Ectodermal cell (in vitro differentiated cells): Measurements from ENCODE around the gene ATXN10. TPM values are rescaled to one million over a fixed set of nuclear protein-coding genes. Genes with fewer than 3 reads are reported as not detected.
"Not testable (repeated sequence)": the region's sequence is repeated elsewhere in the genome, so short reads cannot be mapped to it uniquely, and the experiment has no call there.

ENCODE experiments used
- H3K27ac ChIP-seq: 2 replicates; pipeline ENCODE4 v1.7.0; 2013; ENCODE audit warnings: mild to moderate bottlenecking, low read depth, low read length; ENCODE audit not compliant: insufficient read depth, poor library complexity, severe bottlenecking
- H3K27me3 ChIP-seq: 2 replicates; pipeline ENCODE4 v1.7.0; 2013; ENCODE audit warnings: mild to moderate bottlenecking, low read length; ENCODE audit not compliant: insufficient read depth, control insufficient read depth, poor library complexity, severe bottlenecking
- H3K36me3 ChIP-seq: one replicate; pipeline ENCODE4 v1.7.0; 2013; ENCODE audit warnings: low read length; ENCODE audit not compliant: control insufficient read depth, insufficient read depth
- H3K4me1 ChIP-seq: one replicate; pipeline ENCODE4 v1.7.0; 2013; ENCODE audit warnings: low read length; ENCODE audit not compliant: control insufficient read depth, insufficient read depth
- H3K4me3 ChIP-seq: 2 replicates; pipeline ENCODE4 v1.7.0; 2013; ENCODE audit warnings: low read depth, low read length, control low read depth; ENCODE audit not compliant: insufficient read depth
- H3K9me3 ChIP-seq: 2 replicates; pipeline ENCODE4 v1.7.0; 2013; ENCODE audit warnings: mild to moderate bottlenecking, low read length, moderate library complexity; ENCODE audit not compliant: control insufficient read depth
- WGBS, 2 experiments: methylation state at CpG; one replicate each; pipeline ENCODE4 v1.1.7; 2013; ENCODE audit warnings: missing lambda C conversion rate in 2 of 2; 5-methylcytosine and 5-hydroxymethylcytosine counted together
- polyA plus RNA-seq, 4 experiments: library from polyadenylated mRNA; stranded (reverse); fragments of 50-300 nt; gene quantifications; one replicate each; pipeline ENCODE4 v1.2.3, GENCODE V29; 2013

ATXN10 gene
- polyA plus RNA-seq (2013, experiment 1 of 4), result 256 TPM
- polyA plus RNA-seq (2013, experiment 2 of 4), result 252 TPM
- 215 TPM for polyA plus RNA-seq (2013, experiment 3 of 4)
- 268 TPM for polyA plus RNA-seq (2013, experiment 4 of 4)

DNA sequence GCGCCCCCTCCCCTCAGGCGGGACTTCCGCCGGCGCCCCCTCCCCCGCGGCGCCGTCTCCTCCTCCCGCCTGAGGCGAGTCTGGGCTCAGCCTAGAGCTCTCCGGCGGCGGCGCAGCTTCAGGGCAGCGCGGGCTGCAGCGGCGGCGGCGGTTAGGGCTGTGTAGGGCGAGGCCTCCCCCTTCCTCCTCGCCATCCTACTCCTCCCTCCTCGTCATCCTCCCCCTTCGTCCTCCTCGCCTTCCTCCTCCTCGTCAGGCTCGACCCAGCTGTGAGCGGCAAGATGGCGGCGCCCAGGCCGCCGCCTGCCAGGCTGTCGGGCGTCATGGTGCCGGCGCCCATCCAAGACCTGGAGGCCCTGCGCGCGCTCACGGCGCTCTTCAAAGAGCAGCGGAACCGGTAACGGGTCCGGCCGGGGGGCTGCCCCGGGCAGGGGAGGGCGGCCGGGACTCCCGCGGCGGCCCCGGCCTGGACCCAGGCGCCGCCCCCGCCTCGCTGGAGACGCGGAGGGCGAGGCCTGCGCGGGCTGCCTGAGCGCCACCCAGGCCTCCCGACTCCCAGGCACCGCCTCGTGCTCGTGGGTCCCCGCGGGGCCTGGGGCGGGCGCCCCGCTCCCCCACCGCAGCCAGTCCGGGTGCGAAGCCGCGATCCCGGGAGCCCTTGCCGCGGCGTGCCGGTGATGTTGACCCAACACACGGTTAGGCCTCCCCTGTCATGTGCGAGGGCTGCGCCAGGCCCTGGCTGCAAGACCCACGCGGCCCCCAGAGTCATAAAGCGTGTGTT is at the start of gene ATXN10:
Gene ATXN10, plus strand, starts transcription at position 52 of the 781 bp plus-strand sequence. Its CDS starts 230 bp downstream, at position 282.
- Histone ChIP-seq H3K36me3 (no peaks in the 10 kb centered on the region), H3K4me1 (peaks cover 7% of the 10 kb centered on the region), H3K9me3 (no peaks in the 10 kb centered on the region), H3K27ac (peak within 1 kb of the TSS; percentile 65), H3K27me3 (no peaks in the 10 kb centered on the region), H3K4me3 (peak within 1 kb of the TSS; percentile 79)
- 0% methylated on average over 89 of the region's 89 CpGs for WGBS, 2 experiments

DNA sequence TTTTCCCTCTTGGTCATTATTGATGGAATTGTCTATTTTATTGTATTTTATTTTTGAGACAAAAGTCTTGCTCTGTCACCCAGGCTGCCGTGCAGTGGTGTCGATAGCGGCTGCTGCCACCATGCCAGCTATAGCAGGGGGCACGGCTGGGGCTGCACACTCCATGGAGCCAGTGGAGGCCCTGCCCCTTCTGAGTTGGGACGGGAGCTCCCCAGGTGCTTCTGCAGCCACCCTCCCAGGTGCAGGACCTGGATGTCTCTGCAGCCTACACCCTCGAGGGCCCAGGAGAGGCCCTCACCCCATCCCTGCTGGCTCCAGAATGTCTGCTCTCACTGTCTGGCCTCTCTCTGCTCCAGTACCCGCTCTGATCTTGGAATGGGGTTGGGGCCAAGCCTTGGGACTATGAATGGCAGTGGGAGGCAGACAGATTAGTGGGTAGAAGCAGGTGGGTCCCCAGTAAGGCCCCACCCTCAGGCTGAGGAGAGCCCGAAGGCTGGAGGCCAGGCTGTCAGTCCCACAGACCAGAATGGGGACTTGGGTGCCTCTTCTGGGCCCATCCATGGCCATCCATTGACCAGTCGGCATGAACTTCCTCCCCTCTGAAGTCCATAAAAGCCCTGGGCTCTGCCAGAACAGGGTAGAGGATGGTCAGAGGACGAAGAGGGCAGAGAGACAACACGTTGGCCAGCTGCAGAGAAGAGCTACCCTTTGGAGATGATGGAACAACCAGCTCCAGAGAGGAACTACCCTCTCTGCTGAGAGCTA is 49.6 kb upstream of the ATXN10 start:
- H3K27ac ChIP-seq, result no peak overlapping the region
- no peaks in the 10 kb centered on the region for H3K9me3 ChIP-seq
- H3K4me3 ChIP-seq, result no peak overlapping the region
- H3K4me1 ChIP-seq, result no peaks in the 10 kb centered on the region
- 91 to 92% methylated on average over 11 of the region's 11 CpGs for WGBS, 2 experiments
- H3K36me3 ChIP-seq, result no peaks in the 10 kb centered on the region
- no peaks in the 10 kb centered on the region for H3K27me3 ChIP-seq

DNA sequence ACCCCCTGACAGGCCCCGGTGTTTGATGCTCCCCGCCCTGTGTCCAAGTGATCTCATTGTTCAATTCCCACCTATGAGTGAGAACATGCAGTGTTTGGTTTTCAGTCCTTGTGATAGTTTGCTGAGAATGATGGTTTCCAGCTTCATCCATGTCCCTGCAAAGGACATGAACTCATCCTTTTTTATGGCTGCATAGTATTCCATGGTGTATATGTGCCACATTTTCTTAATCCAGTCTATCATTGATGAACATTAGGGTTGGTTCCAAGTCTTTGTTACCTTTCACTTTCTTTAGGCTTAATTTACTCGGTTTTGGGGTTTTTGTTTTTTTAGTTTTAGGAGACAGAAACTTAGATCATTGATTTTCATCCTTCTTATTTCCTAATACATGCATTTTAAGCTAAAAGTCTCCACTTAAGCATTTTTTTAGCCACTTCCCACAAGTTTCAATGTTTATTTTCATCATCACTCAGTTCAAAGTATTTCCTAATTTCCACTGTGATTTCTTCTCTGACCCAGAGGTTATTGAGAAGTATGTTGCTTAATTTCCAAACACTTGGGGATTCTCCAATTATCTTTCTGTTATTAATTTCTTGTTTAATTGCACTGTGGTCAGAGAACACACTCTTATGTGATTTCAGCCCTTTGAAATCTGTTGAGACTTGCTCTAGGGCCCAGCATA is 48.0 kb upstream of the ATXN10 start:
- not testable (repeated sequence) for H3K4me1 ChIP-seq, H3K9me3 ChIP-seq, H3K27me3 ChIP-seq, H3K4me3 ChIP-seq, H3K27ac ChIP-seq, H3K36me3 ChIP-seq
- 85 to 96% methylated on average over 3 of the region's 3 CpGs for WGBS, 2 experiments

- H3K4me3 ChIP-seq, result no peak overlapping the region
- no peaks in the 10 kb centered on the region for H3K9me3 ChIP-seq
- H3K36me3 ChIP-seq, result no peaks in the 10 kb centered on the region
- H3K4me1 ChIP-seq, result no peaks in the 10 kb centered on the region
- H3K27ac ChIP-seq, result no peak overlapping the region
- no peaks in the 10 kb centered on the region for H3K27me3 ChIP-seq
- 89 to 90% methylated on average over 22 of the region's 22 CpGs for WGBS, 2 experiments
Measured at GRCh38 chr22:45626198-45626651, 45.4 kb upstream of the ATXN10 start.

DNA sequence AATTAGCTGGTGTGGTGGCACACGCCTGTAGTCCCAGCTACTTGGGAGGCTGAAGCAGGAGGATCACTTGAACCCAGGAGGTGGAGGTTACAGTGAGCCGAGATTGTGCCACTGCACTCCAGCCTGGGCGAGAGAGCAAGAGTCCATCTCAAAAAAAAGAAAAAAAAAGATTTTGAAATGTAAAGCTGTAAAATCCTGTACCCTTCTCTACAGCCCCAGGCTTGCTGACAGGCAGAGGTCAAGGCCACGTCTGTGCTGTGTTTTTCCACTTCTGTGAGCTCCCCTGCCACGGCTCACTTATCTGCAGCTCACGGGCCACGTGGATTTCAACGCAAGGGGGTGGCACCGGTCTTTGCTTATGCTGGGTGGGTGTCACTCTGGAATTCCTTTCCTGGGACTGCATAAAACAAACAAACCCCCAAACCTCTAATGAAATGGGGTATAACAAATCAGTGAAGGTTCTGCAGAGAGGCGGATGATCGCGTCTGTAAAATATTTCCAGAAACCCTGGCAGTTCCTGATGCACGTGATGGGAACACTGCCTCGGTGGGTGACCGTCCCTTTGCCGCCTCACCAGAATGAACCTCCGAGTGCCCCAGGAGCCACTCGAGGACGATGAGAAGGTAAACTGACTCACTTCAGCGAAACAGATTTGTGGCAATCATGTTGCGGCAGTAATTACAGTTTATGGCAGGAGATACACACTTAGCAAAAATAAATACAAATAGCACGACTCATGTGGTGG is 44.0 kb upstream of the ATXN10 start:
- WGBS, 2 experiments, result 93 to 95% methylated on average over 22 of the region's 22 CpGs
- H3K4me3 ChIP-seq, result no peak overlapping the region

DNA sequence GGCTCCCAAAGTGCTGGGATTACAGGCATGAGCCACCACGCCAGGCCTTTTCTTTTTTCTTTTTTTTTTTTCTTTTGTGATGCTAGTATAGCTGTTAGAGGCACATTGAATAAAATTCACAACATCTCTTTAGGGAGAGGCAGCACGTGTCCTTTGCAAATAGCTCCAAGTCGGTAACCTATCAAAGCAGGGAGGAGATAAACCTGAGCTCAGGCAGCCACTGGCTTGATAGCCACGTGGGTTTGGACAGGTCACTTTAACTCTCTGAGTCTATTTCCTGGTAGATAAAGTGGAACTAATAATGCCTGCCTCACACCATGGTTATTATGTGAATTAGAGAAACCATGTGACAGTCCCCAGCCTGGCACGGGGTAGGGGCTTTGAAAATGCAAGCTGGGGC is 43.1 kb upstream of the ATXN10 start:
- 39 to 48% methylated on average over 5 of the region's 5 CpGs for WGBS, 2 experiments
- peaks cover 8% of the 10 kb centered on the region for H3K4me1 ChIP-seq
- H3K27ac ChIP-seq, result no peak overlapping the region
- H3K27me3 ChIP-seq, result peaks cover 4% of the 10 kb centered on the region
- H3K9me3 ChIP-seq, result no peaks in the 10 kb centered on the region
- no peaks in the 10 kb centered on the region for H3K36me3 ChIP-seq
- no peak overlapping the region for H3K4me3 ChIP-seq

More for the DNA sequence above, 44.0 kb upstream of the ATXN10 start:
- Histone ChIP-seq H3K27me3 (peaks cover 2% of the 10 kb centered on the region), H3K9me3 (no peaks in the 10 kb centered on the region), H3K36me3 (no peaks in the 10 kb centered on the region), H3K4me1 (peaks cover 3% of the 10 kb centered on the region), H3K27ac (no peak overlapping the region)

DNA sequence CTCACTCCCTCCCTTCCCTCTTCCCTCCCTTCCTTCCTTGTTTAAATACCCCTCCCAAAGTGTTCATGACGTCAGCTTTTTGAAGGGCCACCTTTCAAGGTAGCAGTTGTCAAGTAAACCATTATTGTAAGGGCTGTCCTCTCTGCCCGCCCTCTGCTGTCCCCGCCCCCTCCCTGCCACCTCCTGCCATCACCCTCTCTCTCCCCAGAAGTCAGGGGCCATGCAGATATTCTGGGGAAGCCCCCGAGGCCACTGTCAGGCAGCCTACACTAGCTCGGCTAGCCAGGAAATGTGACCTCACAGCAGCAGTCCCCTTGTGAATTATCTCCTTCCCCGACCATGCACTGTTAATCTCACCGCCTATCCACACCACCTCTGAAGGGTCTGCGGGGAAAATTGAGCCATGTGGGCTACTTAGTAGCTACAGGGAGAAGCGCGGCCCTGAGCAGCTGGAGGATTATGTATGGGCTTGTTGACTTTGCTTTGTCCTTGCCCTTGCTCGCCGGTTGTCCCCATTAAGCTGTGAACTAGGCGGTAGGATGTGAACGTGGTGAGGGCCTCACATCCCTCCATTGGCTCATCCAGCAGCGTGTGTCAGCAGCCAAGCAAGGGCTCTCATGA is 42.1 kb upstream of the ATXN10 start:
- Histone ChIP-seq H3K4me3 (no peak overlapping the region), H3K27ac (no peak overlapping the region), H3K4me1 (peaks cover 8% of the 10 kb centered on the region), H3K9me3 (no peaks in the 10 kb centered on the region), H3K27me3 (peaks cover 4% of the 10 kb centered on the region), H3K36me3 (no peaks in the 10 kb centered on the region)
- 33 to 38% methylated on average over 15 of the region's 15 CpGs for WGBS, 2 experiments

DNA sequence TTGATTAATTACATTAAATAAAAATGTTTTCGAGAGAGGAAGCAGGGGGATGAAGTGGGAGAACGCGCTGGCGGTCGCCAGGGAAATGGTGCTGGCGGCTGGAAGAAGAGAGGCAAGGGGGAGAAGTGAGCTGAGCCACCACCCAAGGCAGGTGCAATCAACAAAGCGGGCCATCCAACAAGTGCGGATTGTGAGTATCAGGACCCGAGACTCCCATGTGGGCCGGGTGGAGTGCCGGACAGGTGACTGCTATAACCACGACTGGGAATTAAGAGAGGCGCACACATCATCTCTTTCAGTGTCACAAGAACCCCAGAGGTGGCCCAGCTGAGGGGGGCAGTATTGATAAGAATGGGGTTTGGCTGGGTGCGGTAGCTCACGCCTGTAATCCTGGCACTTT is 41.2 kb upstream of the ATXN10 start:
- Histone ChIP-seq H3K4me3 (no peak overlapping the region), H3K9me3 (no peaks in the 10 kb centered on the region), H3K36me3 (no peaks in the 10 kb centered on the region), H3K27ac (no peak overlapping the region), H3K27me3 (peaks cover 4% of the 10 kb centered on the region), H3K4me1 (peaks cover 8% of the 10 kb centered on the region)
- WGBS, 2 experiments, result 91 to 92% methylated on average over 15 of the region's 15 CpGs

GRCh38 chr22:45631140-45631840 is 40.3 kb upstream of the ATXN10 start:
- peaks cover 4% of the 10 kb centered on the region for H3K27me3 ChIP-seq
- no peak overlapping the region for H3K4me3 ChIP-seq

More at GRCh38 chr22:45631140-45631840, 40.3 kb upstream of the ATXN10 start:
- Histone ChIP-seq H3K36me3 (no peaks in the 10 kb centered on the region), H3K4me1 (peaks cover 8% of the 10 kb centered on the region), H3K9me3 (no peaks in the 10 kb centered on the region), H3K27ac (no peak overlapping the region)
- 37 to 38% methylated on average over 12 of the region's 12 CpGs for WGBS, 2 experiments
